ENCODE measurements around the gene NPIPA5.

DNA sequence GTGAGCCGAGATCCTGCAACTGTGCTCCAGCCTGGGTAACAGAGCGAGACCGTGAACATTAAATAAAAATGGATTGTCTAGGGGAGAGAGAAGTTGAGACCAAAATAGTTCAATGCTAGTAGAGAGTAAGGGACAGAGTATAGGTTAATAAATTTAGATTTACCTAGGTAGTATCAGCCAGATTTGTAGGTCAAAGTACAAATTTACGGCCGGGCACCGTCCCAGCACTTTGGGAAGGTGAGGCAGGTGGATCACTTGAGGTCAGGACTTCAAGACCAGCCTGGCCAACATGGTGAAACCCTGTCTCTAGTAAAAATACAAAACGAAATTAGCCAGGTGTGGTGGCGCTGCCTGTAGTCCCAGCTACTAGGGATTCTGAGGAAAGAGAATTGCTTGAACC is 44.1 kb upstream of the NPIPA5 start:
- TF ChIP-seq, protein P1, sequence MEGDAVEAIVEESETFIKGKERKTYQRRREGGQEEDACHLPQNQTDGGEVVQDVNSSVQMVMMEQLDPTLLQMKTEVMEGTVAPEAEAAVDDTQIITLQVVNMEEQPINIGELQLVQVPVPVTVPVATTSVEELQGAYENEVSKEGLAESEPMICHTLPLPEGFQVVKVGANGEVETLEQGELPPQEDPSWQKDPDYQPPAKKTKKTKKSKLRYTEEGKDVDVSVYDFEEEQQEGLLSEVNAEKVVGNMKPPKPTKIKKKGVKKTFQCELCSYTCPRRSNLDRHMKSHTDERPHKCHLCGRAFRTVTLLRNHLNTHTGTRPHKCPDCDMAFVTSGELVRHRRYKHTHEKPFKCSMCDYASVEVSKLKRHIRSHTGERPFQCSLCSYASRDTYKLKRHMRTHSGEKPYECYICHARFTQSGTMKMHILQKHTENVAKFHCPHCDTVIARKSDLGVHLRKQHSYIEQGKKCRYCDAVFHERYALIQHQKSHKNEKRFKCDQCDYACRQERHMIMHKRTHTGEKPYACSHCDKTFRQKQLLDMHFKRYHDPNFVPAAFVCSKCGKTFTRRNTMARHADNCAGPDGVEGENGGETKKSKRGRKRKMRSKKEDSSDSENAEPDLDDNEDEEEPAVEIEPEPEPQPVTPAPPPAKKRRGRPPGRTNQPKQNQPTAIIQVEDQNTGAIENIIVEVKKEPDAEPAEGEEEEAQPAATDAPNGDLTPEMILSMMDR (IDR thresholded peaks at IDR 0.05), result no peak
- TF ChIP-seq EP300 (IDR thresholded peaks at IDR 0.05) (no peak), POLR2A (IDR thresholded peaks at IDR 0.05) (no peak)

All from tibial nerve (tissue), 4 donors.